GM18858 (cell line): ENCODE results near the gene FBXL15.
A peak's percentile ranks its signal among the peaks of the same experiment; 100 is the strongest.

ENCODE experiments used
- ATAC-seq: cut with Tn5 transposase; IDR thresholded peaks from one replicate; pipeline ENCODE4 v1.9.1; 2021; ENCODE audit not compliant: unreplicated experiment

The FBXL15 gene

GRCh38 chr10:102397222-102398171 lies 23.1 kb upstream of the FBXL15 start:
- ATAC-seq, result no peak

GRCh38 chr10:102398172-102399020 lies 22.2 kb upstream of the FBXL15 start:
- no peak for ATAC-seq

GRCh38 chr10:102399217-102400021 lies 21.2 kb upstream of the FBXL15 start:
- peak; percentile 35 for ATAC-seq

- ATAC-seq, result no peak
These were observed 20.6 kb upstream of the FBXL15 start for GRCh38 chr10:102400076-102400475.

- no peak for ATAC-seq
These were observed 19.9 kb upstream of the FBXL15 start for GRCh38 chr10:102400598-102401341.

- no peak for ATAC-seq
These were observed 19.3 kb upstream of the FBXL15 start for GRCh38 chr10:102401342-102401654.

- ATAC-seq, result no peak
These were observed 18.7 kb upstream of the FBXL15 start for GRCh38 chr10:102401735-102402511.

- ATAC-seq, result no peak
These were observed 18.1 kb upstream of the FBXL15 start for GRCh38 chr10:102402512-102402896.

GRCh38 chr10:102403115-102403514 lies 17.5 kb upstream of the FBXL15 start:
- ATAC-seq, result no peak

- ATAC-seq, result no peak
These were observed 16.1 kb upstream of the FBXL15 start for GRCh38 chr10:102404361-102405107.

- no peak for ATAC-seq
These were observed 15.5 kb upstream of the FBXL15 start for GRCh38 chr10:102405108-102405571.

GRCh38 chr10:102405632-102406031 lies 15.0 kb upstream of the FBXL15 start:
- ATAC-seq, result no peak

- ATAC-seq, result no peak
These were observed 13.8 kb upstream of the FBXL15 start for GRCh38 chr10:102406815-102407214.

- ATAC-seq, result no peak
These were observed 13.1 kb upstream of the FBXL15 start for GRCh38 chr10:102407425-102408130.

GRCh38 chr10:102408131-102408727 lies 12.4 kb upstream of the FBXL15 start:
- no peak for ATAC-seq

- no peak for ATAC-seq
These were observed 11.7 kb upstream of the FBXL15 start for GRCh38 chr10:102408728-102409603.
